Nephron progenitor cell (in vitro differentiated cells): ENCODE results near the gene ELF1.

ENCODE experiments used
- DNase-seq: peaks from one replicate; pipeline ENCODE4 v3.0.0; 2021
- H3K27ac Mint-ChIP-seq: 2 replicates; pipeline ENCODE4 v1.8.0; 2021; ENCODE audit warnings: mild to moderate bottlenecking, moderate library complexity, mixed read lengths
- H3K27me3 Mint-ChIP-seq: 2 replicates; pipeline ENCODE4 v1.8.0; 2021; ENCODE audit warnings: mild to moderate bottlenecking, low read depth, mixed read lengths; ENCODE audit not compliant: poor library complexity
- H3K36me3 Mint-ChIP-seq: 2 replicates; pipeline ENCODE4 v1.8.0; 2021; ENCODE audit warnings: low read depth, mixed read lengths
- H3K4me1 Mint-ChIP-seq: 2 replicates; pipeline ENCODE4 v1.8.0; 2021; ENCODE audit warnings: mixed read lengths
- H3K4me3 Mint-ChIP-seq: 2 replicates; pipeline ENCODE4 v1.8.0; 2021; ENCODE audit warnings: mild to moderate bottlenecking, moderate library complexity, mixed read lengths
- H3K9me3 Mint-ChIP-seq: 2 replicates; pipeline ENCODE4 v1.8.0; 2021; ENCODE audit warnings: mild to moderate bottlenecking, moderate library complexity, mixed read lengths
- CTCF ChIP-seq: fragments of 200-600 bp; sonication (generic); IDR thresholded peaks from 2 replicates; pipeline ENCODE4 v1.5.0; 2021; ENCODE audit warnings: antibody characterized with exemption

ELF1 gene

GRCh38 chr13:41034881-41035280, 15.8 kb upstream of the ELF1 start:
- Mint-ChIP-seq H3K9me3 (peaks cover 11% of the 10 kb centered on the region), H3K4me3 (no peak overlapping the region), H3K36me3 (peaks cover 14% of the 10 kb centered on the region), H3K27me3 (no peaks in the 10 kb centered on the region), H3K4me1 (no peaks in the 10 kb centered on the region), H3K27ac (no peak overlapping the region)
- TF ChIP-seq CTCF: no peak
- no peak for DNase-seq

DNA sequence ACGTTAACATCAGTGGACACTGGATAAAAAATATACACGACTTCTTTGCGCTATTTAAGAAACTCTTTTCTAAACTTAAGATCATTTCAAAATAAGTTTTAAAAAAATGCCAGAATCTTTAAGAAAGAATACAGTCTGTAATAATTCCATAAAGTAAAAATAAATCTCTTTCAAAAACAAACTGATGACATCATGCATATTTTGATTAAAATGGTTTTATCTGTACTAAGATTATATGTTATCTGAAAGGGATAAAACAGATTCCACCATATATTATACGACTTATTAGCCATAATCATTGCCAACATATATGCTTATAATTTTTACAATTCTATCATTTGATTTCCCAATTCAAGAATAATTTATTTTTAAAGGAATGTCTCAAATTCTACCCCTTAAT, 15.3 kb upstream of the ELF1 start:
- Mint-ChIP-seq H3K4me1 (no peaks in the 10 kb centered on the region), H3K27ac (no peak overlapping the region), H3K27me3 (no peaks in the 10 kb centered on the region), H3K36me3 (peaks cover 10% of the 10 kb centered on the region), H3K4me3 (no peak overlapping the region), H3K9me3 (peaks cover 6% of the 10 kb centered on the region)
- TF ChIP-seq CTCF: no peak
- no peak for DNase-seq

- Mint-ChIP-seq H3K9me3 (peaks cover 2% of the 10 kb centered on the region), H3K27ac (no peak overlapping the region), H3K4me1 (no peaks in the 10 kb centered on the region), H3K36me3 (peaks cover 2% of the 10 kb centered on the region), H3K4me3 (no peak overlapping the region), H3K27me3 (no peaks in the 10 kb centered on the region)
- TF ChIP-seq CTCF: no peak
- DNase-seq: no peak
These were observed 13.7 kb upstream of the ELF1 start for GRCh38 chr13:41032691-41033376.

- H3K4me1 Mint-ChIP-seq: peaks cover 6% of the 10 kb centered on the region
- H3K9me3 Mint-ChIP-seq: no peaks in the 10 kb centered on the region
- H3K27ac Mint-ChIP-seq: no peak overlapping the region
- H3K36me3 Mint-ChIP-seq: peaks cover 5% of the 10 kb centered on the region
- DNase-seq: no peak
- no peaks in the 10 kb centered on the region for H3K27me3 Mint-ChIP-seq
- no peak for TF ChIP-seq CTCF
- H3K4me3 Mint-ChIP-seq: no peak overlapping the region
These were observed 10.5 kb upstream of the ELF1 start for GRCh38 chr13:41029629-41030028.

DNA sequence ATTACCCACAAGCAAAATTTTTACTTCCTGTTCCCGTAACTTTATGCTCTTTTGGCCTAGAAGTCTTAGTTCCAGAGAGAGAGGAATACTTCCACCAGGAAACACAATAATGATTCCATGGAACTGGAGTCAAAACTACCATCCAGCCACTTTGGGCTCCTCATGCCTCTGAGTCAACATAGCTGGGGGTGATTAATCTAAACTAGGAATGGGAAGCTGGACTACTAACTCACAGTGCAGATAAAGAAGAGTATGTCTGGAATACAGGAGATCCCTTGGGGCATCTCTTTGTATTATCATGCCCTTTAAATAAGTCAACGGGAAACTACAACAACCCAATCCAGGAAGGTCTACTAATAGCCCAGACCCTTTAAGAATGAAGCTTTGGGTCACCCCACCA, 8.9 kb upstream of the ELF1 start:
- H3K27ac Mint-ChIP-seq: no peak overlapping the region
- H3K4me1 Mint-ChIP-seq: peaks cover 6% of the 10 kb centered on the region
- no peak overlapping the region for H3K4me3 Mint-ChIP-seq
- no peak for DNase-seq
- no peaks in the 10 kb centered on the region for H3K9me3 Mint-ChIP-seq
- H3K36me3 Mint-ChIP-seq: peaks cover 5% of the 10 kb centered on the region
- no peak for TF ChIP-seq CTCF
- H3K27me3 Mint-ChIP-seq: no peaks in the 10 kb centered on the region

GRCh38 chr13:41026788-41027187, 7.7 kb upstream of the ELF1 start:
- Mint-ChIP-seq H3K36me3 (peaks cover 5% of the 10 kb centered on the region), H3K4me3 (no peak overlapping the region), H3K27ac (no peak overlapping the region), H3K27me3 (no peaks in the 10 kb centered on the region), H3K4me1 (peaks cover 6% of the 10 kb centered on the region), H3K9me3 (no peaks in the 10 kb centered on the region)
- no peak for DNase-seq
- TF ChIP-seq CTCF: no peak
